ENCODE results near the gene SLC16A6.
"Not testable (repeated sequence)": the region's sequence is repeated elsewhere in the genome, so short reads cannot be mapped to it uniquely, and the experiment has no call there.

- TF ChIP-seq POLR2A (IDR thresholded peaks at IDR 0.05); CTCF (IDR thresholded peaks at IDR 0.05 in 4 of 5, conservative IDR thresholded peaks at IDR 0.05 in 1 of 5): not testable (repeated sequence)
Measured at GRCh38 chr17:68231131-68231530, 59.8 kb downstream of the SLC16A6 start.

Data from gastrocnemius medialis (tissue), 4 donors.